Measurements from ENCODE around the gene MUSK.

DNA sequence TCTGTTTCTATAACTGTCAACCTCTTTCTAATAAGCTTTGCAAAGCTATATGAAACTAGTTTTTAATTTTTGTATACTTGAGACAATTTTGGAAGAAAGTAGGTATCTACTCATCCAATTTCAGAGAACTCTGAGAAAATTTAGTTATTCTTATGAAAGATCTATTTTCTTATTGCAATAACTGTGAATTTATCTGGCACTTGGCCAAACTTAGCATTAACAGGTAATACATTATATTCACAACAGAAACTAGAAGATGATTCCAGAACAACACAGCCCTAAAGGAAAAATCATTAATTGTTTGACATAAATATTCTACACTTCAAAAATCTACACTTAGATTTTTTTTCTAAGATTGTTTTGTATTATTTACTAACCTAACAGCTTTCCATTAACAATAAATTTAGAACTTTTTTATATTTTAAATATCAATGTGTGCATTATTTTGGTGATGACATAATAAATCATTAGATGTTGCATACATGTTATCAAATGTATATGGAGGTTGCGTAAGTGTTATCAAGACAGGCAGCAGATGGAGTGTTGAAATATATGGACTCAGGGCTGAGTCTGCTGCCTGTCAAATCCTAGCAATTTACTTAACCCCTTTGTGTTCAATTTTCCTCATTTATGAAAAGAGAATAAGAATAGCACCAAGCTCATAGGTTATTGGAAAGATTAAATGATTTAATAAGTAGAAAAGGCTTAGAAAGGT is 141.8 kb downstream of the MUSK start:
- TF ChIP-seq, protein P1, sequence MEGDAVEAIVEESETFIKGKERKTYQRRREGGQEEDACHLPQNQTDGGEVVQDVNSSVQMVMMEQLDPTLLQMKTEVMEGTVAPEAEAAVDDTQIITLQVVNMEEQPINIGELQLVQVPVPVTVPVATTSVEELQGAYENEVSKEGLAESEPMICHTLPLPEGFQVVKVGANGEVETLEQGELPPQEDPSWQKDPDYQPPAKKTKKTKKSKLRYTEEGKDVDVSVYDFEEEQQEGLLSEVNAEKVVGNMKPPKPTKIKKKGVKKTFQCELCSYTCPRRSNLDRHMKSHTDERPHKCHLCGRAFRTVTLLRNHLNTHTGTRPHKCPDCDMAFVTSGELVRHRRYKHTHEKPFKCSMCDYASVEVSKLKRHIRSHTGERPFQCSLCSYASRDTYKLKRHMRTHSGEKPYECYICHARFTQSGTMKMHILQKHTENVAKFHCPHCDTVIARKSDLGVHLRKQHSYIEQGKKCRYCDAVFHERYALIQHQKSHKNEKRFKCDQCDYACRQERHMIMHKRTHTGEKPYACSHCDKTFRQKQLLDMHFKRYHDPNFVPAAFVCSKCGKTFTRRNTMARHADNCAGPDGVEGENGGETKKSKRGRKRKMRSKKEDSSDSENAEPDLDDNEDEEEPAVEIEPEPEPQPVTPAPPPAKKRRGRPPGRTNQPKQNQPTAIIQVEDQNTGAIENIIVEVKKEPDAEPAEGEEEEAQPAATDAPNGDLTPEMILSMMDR (conservative IDR thresholded peaks at IDR 0.05): no peak
- no peak for TF ChIP-seq ZFX (IDR thresholded peaks at IDR 0.05)

Data from C4-2B (cell line).